MV-4-11 (cell line): ENCODE data around the gene ZFAND2B.

ENCODE experiments used
- DNase-seq: peaks from one replicate; lab custom pipeline; 2025; lab: John Stamatoyannopoulos, UW

Gene ZFAND2B, protein sequence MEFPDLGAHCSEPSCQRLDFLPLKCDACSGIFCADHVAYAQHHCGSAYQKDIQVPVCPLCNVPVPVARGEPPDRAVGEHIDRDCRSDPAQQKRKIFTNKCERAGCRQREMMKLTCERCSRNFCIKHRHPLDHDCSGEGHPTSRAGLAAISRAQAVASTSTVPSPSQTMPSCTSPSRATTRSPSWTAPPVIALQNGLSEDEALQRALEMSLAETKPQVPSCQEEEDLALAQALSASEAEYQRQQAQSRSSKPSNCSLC

DNA sequence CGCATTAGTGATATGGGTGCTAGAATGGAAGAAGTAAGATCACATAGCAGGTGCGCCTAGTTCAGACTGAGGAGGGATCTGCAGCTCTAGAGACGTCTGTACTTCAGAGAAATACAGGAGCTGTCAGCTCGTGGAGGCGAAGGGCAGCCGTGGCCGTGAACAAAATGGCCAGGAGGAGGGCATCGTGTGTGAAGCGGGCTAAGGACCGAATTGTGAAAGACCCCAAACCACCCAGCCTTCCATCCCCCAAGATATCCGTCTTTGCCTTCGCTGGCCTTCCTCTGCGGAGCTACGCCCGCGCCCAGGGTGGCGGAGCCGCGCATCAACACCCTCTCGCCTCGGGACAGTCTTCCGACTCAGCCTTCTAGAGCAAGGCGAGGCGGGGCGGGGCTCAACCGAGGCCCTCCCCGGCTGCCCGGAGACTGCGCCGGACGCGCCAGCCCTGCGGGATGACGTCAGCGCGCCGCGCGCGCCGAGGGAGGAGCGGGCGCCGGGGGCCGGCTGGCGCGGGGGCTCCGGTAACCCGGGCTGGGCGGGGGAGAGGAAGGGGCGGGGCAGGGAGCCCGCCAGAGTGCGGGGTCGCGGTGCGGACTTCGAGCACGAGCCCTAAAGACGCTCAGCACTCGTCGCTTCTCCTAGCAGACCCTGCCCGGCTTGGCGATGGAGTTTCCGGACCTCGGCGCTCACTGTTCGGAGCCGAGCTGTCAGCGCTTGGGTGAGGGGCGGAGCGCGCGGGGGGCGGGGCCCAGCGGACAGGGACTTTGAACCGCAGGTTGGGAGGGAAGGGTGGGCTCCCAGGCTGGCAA, at the start of gene ZFAND2B:
TSS of gene ZFAND2B (plus strand) at position 455 of the 806 bp plus-strand sequence. CDS start at position 661, 206 bp downstream.
- peak; percentile 86 for DNase-seq

DNA sequence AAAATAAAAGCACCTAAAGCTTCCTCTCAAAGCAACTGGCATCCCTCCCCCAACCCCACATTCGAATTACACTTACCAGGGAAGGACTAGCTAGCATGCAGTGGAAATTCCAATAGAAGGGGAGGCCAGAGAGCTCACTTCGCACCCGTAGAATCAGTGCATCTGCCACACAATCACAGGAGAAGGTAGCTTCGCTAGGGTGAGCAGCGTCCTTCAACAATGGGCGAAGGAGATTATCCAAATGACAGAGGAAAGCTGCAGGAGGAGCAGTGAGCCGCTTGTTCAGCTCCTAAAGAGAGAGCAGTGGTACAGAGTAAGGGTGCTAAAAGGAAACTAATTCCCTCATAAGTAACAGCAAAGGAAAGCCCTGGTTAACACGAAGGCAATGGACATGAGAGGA, 49.2 kb upstream of the ZFAND2B start:
- no peak for DNase-seq

DNA sequence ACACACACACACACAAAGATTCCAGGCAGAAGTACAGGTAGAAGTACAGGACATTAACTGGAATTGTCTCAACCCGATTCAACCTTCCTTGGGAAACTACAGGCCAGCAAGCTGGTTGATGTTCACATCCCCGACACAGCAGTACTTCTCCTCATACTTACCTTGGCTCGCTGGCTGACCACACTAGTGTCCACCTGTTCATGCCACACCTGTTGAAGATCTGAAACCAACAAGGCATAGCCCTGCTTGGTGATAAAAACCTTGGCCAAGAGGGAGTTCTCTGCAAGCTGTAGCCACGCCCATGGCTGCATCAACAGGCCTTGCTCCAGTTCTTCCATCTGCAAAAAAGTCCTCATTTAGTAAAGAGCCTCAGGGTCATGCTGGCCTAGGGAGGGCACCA, 48.6 kb upstream of the ZFAND2B start:
- no peak for DNase-seq

DNA sequence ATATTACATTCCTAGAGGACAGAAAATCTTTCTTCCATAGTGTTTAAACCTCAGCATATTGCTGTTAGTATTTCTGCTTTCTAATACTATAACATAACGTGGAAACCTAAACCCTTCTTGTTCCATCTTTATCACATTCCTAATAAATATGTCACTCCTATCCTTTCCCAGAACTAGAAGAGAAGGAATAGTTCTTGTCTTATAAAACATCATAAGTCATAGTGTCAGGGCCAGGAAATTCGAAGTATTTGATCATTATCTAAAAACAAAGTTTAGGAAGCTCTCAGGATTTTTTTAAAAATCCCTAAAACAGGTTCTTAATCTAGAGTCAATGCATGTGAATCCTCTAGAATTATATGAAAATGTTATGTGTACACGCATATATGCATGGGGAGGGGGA, 48.0 kb upstream of the ZFAND2B start:
- DNase-seq = no peak

DNA sequence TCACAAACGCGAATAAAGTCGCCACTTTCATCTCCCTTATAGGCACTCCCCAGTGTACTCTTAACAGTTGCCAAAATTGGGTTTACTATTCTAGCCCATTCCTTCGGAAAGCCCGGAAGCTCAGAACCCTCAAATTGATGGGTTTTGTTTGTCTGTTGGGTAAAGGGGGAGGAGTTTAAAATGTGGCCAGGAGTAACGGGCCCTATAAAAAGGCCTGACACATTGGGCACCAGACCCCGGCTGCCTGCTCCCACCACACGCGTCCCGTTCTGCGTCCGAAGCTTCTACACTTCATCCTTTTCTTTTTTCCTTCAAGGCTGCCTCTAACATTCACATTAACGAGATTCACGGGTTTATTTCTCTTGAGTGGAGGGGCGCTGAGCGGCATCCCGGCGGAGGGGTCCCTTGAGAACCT, 46.8 kb upstream of the ZFAND2B start:
- no peak for DNase-seq

DNA sequence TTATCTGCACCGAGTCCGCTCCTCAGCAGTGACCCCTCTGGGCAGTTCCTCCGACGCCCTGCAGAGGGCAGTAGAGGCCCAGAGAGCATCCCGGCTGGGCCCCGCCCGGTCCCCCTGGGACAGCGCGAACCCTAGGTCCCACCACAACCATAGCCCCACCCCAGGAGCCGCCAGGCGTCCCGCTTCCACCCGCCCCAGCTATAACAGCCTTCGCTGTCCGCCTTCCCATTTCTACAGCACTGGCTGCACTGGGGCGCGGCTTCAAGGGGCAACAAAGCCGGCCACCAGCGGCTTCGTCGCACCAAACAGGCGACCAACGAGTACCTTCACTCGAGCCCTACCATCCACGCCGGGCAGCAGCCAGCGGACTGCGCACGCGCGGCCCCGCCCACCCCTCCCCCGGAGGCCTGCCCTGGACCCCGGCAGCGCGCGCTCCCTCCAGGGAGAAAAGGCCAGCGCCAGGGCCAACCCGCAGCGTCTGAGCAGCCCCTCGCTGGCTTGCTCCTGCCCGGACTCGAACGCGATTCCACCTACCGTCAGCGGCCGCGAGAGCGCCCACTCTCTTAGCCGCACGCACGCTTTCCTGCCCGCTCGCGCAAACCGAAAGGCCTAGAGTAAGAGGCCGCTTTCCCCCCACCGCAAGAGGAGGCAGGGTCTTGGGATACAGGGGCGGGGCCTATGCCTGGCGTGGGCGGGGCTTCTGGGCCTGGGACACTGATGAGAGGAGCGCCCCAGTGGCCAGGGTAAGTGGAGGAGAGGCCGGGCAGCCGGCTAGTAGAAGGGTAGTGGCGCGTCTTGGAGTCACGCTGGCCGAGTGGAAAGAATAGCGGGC, 46.2 kb upstream of the ZFAND2B start, which contains the start of gene NHEJ1:
TSS of gene NHEJ1 (minus strand) at position 630 of the 832 bp plus-strand sequence. CDS start 2,453 bp downstream, outside the sequence.
- peak; percentile 86 for DNase-seq

DNA sequence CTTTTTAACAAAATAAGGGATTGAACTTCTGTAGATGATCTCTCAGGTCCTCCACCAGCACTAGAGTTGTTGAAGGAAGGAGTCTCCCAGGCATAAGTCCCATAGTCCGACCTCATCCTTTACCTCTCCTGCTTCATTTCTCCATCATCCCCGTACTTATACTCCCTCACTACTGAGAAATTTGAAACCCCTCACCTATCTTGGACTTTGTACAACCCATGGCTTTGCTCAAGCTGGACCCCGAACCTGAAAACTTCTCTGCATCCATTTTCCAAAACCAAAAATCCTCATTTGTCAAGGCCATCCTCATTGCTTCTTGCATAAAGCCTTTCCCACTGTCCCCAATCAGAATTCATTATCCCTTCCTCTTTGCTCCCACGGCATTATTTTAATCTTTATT, 45.5 kb upstream of the ZFAND2B start:
- no peak for DNase-seq

DNA sequence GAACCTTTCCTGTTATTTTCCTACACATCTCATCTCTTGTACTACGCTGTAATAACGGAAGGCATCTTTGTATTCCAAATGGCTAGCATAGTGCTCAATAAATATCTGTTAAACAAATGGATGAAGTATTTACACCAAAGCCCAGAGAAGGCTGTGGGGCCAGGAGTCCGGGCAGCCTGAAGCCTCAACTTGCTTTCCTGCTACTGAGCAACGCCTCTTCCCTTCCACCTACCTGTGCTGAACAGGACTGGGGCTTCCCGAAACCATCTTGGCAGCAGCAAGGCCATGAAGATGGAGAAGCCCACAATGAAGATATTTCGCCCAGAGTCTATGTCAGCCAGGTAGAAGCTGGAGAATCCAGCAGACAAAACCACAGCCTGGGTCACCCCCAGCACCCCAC, 43.4 kb upstream of the ZFAND2B start:
- no peak for DNase-seq

DNA sequence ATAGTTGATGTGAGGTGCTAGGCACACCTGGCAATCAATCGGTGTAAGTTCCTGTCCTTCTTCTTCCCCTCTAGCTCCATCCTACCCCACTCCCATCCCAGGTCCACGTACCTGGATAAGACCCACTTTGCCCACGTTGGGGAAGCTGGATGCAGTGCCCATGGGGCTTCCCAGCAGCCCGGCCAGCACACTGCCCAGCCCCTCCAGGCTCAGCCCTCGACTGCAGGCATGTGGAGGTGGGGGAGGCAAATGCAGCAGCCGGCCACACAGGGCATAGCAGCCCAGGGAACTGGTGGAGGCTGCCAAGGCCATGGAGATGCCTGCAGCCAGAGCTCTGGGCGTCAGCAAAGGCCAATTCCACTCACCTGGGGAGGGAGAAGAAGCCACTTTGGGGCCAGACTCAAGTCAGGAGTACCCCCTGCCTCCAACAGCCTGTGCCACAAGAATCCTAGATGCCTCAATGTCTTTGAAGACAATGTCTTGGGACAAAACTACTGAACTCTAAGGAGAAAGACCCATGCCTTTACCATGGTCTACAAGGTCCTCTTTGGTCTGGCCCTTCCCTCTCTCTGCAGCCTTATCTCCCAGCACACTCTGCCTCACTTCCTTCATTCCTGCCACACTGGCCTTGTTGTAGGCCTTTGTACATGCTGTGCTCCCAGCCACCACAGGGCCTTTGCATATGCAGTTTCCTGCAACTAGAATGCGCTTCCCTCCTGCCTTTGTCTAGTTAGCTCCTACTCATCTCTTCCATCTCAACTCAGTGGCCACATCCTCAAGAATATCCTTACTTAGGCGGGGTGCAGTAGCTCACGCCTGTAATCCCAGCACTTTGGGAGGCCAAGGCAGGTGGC, 41.3 kb upstream of the ZFAND2B start:
- DNase-seq = no peak

DNA sequence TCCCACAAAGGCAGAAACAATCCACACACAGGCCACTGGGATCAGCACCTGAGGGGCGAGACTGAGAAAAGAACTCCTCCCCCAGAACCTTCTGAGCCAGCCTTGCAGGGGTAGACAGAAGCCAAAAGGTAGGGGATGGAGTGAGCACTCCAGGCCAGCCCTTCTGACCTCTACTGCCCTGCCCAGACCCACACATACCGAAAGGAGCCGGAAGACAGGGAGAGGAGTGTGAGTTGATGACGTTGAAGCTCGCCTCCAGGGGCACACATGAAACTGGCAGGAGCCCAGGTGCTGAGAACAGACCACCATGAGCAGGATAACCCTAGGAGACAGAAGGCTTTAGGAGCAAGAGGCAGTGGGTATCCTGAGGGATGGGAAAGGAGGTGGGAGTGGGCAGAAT, 38.6 kb upstream of the ZFAND2B start:
- DNase-seq = no peak

DNA sequence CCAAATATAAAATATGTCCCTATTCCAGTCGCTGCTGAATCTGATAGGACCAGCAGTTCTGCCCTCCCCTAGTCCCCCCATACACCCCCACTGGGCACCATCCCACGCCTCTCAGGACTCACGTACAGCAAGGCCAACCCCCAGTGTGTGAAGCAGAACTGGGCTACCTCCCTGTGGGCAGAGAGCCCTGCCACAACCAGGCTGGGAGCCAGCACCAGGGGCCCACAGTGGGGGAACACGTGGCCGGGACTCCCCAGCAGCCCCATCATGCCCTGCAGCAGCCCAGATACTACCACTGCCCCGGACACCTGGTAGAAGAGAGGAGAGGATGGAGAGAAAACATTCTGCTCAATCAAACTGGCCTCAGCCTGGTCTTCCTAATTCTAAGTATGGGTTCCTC, 38.1 kb upstream of the ZFAND2B start:
- no peak for DNase-seq

DNA sequence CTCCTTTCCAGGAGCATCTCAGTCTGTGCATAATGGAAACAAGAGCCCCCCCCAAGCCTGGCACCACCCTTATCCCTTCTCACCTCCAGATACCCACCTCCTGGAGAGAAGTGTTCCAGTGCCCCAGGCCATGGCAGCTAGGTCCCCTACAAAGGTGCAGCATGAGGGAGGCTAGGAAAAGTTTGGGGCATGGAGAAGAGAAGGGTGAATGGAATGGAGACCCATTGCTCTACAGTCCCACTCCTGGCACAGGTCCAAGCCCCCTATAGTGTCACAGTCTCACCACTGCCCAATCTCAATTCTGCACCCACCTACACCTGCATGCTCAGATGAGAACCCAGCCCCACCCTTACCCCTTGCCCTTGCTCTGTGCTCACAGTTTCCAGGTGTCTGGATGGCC, 37.6 kb upstream of the ZFAND2B start:
- no peak for DNase-seq

DNA sequence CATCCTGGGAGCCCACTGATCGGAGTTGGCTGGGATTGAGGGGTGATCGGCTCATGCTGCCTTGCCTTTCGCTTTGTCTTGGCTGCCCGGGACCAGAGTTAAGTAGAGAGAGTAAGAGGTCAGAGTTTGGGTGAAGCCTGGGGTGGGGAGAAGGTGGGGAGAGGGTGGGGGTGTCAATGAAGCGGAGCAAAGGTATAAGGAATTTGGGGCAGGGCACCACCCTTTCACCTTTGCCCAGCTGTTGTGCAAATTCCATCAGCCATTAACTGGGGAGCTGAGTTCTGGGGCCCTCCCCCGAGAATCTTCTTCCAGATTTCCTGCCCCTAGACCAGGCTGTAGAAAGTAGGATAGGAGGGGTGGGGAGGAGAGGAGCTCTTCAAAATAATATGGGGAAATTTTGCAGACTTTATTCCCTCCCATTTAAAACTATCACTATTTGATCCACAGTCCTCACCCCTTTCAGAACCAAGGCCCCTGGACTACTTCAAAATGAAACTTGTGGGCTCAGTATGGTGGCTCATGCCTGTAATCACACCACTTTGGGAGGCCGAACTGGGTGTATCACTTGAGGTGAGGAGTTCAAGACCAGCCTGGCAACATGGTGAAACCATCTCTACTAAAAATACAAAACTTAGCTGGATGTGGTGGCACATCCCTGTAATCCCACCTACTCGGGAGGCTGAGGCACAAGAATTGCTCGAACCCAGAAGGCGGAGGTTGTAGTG, 36.5 kb upstream of the ZFAND2B start, which contains the start of gene SLC23A3:
TSS of gene SLC23A3 (minus strand) at position 100 of the 725 bp plus-strand sequence. CDS start at position 55, 45 bp downstream.
- no peak for DNase-seq

DNA sequence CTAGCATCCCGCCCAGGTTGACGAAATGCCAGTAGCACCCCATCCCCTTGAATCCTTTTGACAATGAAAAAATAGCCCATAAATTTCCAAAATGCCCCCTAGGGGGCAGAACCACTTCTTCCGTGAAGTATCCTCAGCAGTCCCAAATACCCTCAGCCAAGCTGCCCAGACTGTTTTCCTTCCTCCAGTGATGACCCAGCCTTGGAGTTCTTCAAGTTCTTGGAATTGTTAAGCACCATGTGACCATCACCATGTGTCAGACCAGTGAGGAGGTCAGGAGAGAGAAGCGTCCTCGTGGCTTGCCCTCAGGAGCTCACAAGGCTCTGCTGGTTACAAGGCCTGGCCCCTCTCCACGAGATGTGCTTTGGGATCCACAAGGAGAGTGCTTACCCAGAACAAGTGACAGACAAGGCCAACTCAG, 35.3 kb upstream of the ZFAND2B start:
- peak; percentile 30 for DNase-seq

DNA sequence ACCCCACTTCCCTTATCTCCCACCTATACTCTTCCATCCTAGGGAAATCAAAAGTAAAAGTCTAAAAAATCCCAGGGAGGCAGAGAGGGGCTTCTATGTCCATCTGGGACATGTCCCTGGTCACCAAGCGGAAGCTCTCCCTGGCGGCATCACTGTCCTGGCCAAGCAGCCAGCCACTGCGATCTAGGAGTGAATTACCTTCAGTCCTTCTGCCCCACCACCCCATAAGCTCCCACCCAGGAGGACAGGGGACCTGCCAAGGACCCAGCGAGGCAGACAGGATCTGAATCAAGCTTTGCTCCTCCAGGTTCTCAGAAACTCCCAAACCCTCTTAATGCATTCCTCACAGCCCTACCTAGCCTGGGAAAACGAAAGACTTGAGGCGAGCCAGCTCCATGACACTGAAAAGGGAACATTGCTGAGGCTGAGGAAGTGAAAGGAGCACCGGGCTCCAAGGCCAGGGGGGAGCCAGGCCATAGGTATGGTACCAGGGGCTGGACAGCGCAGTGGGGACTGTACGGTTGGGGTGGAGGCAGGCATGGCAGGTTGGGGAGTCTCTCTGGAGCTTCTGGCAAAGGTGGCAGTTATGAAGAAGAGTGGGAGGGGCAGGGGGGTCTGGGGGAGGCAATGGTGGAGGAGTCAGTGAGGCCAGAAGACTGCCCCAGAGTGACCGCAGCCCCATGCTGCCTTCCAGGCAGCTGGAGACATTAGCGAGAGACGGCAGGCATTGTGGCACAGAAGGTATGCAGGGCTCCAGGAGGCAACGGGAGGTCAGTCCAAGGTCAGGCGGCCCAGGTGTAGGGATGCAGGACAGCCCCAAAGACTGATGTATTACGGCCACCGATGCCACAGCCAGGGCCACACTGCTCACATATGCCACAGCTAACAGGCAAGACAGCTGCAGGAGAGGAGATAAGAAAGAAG, 34.1 kb upstream of the ZFAND2B start:
- DNase-seq = no peak

DNA sequence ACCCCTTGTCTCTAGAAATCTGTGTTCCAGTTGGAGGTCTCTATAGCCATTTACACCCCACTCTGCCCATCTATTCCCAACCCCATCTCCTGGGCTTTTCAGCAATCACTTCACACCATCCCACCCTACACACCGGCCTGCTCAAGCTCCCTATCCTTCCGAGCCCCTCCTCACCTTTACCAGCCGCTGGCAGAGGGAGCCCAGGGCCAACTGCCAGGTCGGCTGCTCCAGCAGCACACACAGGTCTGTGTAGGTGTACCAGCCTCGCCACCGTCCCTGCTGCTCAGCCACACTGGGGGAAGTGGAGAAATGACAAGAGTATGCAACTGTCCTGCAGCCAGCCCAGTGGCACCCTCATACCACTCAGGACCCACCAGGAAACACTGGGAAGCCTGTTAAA, 33.4 kb upstream of the ZFAND2B start:
- DNase-seq = no peak

DNA sequence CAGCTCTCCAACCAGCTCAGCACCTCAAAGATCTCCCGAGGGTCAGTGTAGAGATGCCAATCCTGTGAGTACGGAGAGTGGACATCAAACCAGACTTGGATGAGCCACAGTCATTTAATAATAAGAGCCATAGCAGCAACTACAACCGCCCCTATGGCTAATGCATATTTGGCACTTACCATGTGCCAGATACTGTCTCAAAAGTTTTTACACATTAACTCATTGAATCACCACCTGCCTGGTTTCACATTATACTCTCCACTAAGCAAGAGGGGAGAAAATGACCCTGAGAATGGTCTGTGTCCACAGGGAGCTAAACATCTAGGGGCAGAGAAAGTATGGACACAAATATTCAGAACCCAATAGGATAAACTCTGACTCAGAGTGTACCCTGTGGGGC, 32.4 kb upstream of the ZFAND2B start:
- DNase-seq = no peak

DNA sequence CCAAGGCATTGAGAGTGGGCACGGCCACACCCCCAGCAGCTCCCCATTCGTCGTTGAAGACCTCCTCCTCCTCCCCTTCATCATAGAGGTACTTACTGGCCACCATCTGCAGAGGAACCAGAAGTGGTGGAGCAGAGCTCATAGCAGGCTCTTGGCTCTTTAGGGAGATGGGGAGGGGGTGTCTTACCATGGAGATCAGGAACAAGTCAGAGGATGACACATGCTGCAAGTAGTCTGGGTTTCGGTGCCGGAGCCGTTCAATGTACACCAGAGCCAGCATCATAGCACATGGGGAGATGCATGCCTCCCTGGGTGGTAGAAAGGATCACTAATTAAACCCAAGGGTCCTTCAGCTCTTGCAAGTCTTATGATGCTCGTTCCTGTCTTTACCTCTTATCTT, 31.8 kb upstream of the ZFAND2B start:
- DNase-seq = no peak

DNA sequence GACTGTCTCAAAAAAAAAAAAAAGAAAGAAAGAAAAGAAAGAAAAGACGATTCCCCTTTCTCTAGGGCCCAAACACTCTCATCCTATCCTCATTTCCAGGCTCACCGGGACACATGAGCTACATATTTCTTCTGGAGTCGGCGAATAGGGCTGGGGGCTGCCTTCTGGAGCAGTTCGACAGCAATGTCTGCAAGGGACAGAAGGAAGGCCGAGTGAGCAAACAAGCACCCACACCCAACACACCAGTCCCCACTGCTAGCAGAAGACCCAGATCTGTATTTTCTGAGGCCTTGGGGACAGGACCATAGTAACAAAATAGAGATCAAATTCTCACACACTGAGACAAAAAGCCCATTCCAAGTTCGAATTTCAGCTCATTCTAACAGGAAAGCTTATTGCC, 31.1 kb upstream of the ZFAND2B start:
- no peak for DNase-seq
